ENCODE results near the gene RNF224. TPM values are rescaled to one million over a fixed set of nuclear protein-coding genes. Genes with fewer than 3 reads are reported as not detected.

Gene RNF224
- polyA plus RNA-seq, 4 donors = 0.41 to 15.5 (median 7.7) TPM

GRCh38 chr9:137213160-137214060 lies 13.9 kb upstream of the RNF224 start:
- DNase-seq (ENCODE audit: low read depth in 4 of 4, low spot score in 3 of 4) = no peak

- no peak for DNase-seq (ENCODE audit: low read depth in 4 of 4, low spot score in 3 of 4)
These were observed 12.7 kb upstream of the RNF224 start for GRCh38 chr9:137214620-137215019.

DNA sequence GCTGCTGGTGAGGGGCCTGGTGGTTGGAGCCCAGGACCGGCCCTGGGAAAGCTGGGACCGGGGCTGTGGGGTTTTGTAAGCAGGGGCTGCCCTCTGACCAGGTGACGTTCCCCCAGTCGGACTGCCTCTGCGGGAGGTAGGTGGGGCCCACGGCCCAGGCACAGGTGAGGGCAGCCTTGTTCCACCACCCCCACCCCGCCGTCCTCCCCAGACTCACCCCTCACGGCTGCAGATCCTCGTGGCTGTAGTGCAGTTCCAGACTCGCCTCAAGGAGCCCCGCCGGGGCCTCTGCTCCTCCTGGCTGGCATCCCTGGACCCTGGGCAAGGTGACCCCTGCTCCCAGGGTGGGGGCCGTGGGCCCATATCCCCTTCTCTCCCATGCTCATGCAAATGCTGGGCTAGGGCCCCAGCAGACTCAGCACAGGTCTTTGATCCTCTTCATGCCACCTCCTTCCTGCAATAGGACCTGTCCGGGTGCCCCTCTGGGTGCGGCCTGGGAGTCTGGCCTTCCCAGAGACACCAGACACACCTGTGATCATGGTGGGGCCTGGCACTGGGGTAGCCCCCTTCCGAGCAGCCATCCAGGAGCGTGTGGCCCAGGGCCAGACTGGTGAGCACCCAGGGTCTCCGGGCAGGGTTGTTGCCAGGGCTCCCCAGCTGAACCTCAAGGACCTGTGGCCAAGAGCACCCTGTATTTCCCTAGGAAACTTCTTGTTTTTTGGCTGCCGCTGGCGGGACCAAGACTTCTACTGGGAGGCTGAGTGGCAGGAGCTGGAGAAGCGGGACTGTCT lies 11.9 kb upstream of the RNF224 start:
- DNase-seq (ENCODE audit: low read depth in 4 of 4, low spot score in 3 of 4) = no peak

- DNase-seq (ENCODE audit: low read depth in 4 of 4, low spot score in 3 of 4) = no peak
These were observed 10.9 kb upstream of the RNF224 start for GRCh38 chr9:137216188-137216965.

DNA sequence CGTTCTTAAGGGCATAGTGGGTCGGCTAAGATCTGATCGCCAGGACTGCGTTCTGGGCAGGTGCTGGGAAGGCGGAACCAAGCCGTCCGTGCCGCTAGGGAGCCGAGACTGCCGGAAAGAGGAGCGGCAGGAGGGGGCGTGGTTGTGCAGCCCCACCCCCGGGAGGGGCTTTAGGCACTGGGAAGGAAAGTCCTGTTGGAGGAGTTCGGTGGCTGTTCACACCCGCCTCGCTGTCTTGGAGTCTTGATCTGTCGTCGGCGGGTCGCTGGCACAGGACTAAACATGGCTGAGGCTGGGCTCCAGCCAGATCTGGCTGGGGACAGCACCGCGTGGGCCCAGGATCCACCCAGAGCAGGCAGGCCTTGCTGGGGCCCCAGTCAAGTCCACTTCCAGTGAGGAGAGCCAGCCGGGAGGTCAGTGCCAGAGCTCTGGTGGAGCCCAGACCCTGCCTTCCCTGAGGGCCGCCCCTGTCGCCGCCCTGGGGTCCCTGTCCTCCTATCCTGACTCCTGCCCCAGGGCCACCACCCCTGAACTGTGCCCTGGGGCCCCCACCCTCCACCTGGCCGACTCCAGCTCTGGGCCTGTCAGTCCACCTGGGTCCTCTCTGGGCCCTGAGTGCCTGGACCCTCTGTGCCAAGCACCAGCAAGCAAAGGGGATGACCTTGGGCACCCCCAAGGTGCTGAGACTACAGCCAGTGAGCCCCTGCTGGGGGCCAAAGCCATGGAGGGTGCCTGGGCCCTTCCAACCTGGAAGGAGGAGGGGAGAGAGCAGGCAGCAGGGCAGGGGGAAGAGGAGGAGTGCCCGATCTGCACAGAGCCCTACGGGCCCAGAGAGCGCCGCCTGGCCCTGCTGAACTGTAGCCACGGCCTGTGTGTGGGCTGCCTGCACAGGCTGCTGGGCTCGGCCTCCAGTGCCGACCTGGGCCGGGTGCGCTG lies 9.8 kb upstream of the RNF224 start:
- DNase-seq (ENCODE audit: low read depth in 4 of 4, low spot score in 3 of 4) = no peak

GRCh38 chr9:137218212-137218753 lies 9.0 kb upstream of the RNF224 start:
- DNase-seq (ENCODE audit: low read depth in 4 of 4, low spot score in 3 of 4) = no peak

DNA sequence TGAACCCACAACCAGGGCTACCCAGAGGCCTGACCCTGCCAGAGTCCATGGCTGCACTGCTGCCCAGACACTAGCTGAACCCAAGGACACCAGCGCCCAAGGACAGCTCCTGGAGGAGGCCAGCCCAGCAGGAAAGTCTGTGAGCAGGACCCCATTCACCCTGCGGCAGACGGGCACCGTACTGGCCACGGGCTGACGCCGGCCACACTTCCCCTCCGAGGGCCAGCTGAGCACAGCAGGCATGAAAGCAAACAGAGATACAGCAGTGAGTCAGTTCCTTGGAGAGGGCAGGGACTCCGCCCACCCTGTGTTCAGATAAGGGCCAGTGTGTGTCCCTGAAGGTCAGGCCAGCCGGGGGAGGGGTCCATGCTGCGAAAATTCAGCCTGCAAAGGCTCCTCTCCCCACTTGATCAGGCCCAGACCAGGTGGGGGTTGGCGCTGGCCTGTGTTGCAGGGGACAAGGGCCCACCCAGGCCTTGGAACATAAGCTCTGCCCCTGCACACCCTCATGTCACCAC lies 8.5 kb upstream of the RNF224 start:
- DNase-seq (ENCODE audit: low read depth in 4 of 4, low spot score in 3 of 4) = no peak

- DNase-seq (ENCODE audit: low read depth in 4 of 4, low spot score in 3 of 4) = no peak
These were observed 7.5 kb upstream of the RNF224 start for GRCh38 chr9:137219757-137220316.

GRCh38 chr9:137220317-137221094 lies 6.8 kb upstream of the RNF224 start:
- no peak for DNase-seq (ENCODE audit: low read depth in 4 of 4, low spot score in 3 of 4)

DNA sequence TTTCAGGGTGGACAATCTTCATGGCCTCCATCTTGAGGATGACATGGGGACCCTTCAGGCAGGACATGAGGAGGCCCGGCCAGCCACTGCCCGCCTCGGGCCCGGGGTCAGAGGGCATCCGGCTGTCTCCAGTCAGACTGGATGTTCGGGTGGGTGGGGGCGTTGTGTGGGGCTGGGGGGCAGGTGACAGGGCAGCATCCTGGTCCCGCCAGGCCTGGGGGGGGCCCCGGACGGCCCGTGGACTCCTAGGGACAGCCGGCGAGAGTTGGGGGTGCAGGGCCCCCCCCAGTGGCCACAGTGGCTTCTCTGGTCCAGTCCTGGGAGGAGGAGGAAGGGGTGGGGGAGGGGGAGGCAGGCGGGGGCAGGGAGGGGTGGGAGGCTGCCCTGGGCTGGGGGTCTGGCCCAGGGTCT lies 6.2 kb upstream of the RNF224 start:
- no peak for DNase-seq (ENCODE audit: low read depth in 4 of 4, low spot score in 3 of 4)

- DNase-seq (ENCODE audit: low read depth in 4 of 4, low spot score in 3 of 4) = no peak
These were observed 5.7 kb upstream of the RNF224 start for GRCh38 chr9:137221506-137222111.

DNA sequence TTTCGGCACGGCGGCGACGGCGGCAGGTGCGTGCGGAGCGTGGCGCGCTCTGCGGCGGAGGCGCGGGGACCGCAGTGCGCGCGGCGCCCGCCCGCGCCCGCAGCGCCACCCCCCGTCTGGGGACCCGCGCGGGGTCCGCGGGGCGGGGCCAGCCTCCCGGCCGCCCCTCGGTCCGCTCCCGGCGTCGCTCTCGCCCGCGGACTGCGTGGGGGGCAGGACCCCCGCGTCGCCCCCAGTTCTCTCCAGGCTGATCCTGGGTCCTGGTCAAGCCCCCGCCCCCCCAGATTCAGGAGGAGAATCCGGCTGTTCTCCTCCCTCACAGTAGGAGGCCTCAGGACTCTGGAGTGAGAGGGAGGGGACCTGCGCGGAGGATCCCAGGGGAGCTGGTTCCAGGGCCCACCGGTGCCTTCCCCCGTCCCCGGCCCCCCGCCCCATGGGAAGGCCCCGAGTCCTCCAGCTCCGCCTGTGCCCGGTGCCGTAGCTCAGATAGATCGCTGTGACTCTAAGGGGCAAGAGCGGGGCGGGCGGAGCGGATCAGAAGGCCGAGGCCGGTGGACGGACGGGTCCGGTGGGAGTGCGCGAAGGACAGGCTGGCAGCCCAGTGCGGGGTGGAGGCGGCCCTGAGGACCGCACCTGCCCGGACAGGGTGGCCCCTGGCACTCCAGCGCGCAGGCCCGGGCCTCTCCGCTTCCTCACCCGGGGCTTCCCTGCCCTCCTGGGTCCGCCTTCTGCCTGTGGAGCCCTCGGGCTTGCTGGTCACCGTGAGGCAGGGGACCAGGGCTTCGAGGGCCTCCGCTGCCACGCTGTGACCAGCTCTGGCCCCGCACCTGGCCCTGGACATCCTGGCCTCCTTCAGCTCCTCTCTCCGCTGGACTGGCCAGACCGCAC lies 4.9 kb upstream of the RNF224 start, which contains the start of gene RNF208:
TSS of gene RNF208 (minus strand) at position 51 of the 888 bp plus-strand sequence. CDS start 1,028 bp downstream, outside the sequence.
- DNase-seq (ENCODE audit: low read depth in 4 of 4, low spot score in 3 of 4) = no peak

- peak; percentile 90 to 95 (median 94) for DNase-seq (ENCODE audit: low read depth in 4 of 4, low spot score in 3 of 4)
These were observed 4.0 kb upstream of the RNF224 start for GRCh38 chr9:137223078-137223970.

- no peak for DNase-seq (ENCODE audit: low read depth in 4 of 4, low spot score in 3 of 4)
These were observed 2.2 kb upstream of the RNF224 start, which contains the start of gene CYSRT1 for GRCh38 chr9:137224830-137225694. TSS of gene CYSRT1 (plus strand) at chr9:137225174. CDS start at chr9:137225622, 448 bp downstream.

Measured in left renal pelvis (tissue), 4 donors.